NCI-H2227 treated with DMSO at 0.1 percent for 48 hours (cell line): ENCODE data around the gene AMOTL1.
"Not testable (repeated sequence)": the region's sequence is repeated elsewhere in the genome, so short reads cannot be mapped to it uniquely, and the experiment has no call there.

Experiments
- DNase-seq: peaks from one replicate; lab custom pipeline; 2025; lab: John Stamatoyannopoulos, UW

The AMOTL1 gene

GRCh38 chr11:94794287-94795168 is 26.4 kb downstream of the AMOTL1 start:
- no peak for DNase-seq

DNA sequence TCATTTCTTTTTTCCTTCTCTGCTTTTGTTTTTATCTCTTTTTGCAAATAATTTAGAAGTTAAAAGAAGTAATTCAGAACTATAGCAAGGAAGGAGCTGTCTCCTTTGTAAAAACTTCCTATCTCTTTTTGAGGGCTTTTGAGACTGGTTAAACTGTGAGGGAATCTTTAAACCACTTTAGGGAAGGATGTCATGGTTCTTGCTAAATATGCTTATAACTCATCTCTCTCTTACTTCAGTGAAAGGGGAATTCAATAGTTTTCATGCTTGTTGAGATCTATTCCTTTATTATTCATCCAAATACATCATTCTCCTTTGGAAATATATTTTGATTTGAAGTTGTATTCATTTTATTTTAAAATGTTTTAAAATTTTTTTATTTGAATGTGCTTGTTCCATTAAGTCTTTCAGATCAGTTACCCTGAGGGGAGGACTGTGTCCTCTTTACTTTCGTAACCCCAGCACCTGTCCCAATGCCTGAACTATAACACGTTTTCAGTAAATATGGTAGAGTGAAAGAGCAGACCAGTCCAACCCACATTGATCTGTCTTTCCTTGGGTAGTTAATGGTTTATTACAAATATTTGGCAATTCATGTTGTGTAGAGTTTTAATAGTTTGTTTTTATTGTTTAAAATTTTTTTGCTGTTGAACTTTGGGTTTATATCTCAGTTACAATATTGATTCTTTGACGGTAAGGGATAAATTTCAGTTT is 27.5 kb downstream of the AMOTL1 start:
- DNase-seq = no peak

GRCh38 chr11:94796190-94796580 is 28.0 kb downstream of the AMOTL1 start:
- no peak for DNase-seq

- no peak for DNase-seq
These were observed 28.7 kb downstream of the AMOTL1 start for GRCh38 chr11:94796863-94797262.

GRCh38 chr11:94799726-94800125 is 31.6 kb downstream of the AMOTL1 start:
- DNase-seq = no peak

- DNase-seq = peak; percentile 24
These were observed 32.3 kb downstream of the AMOTL1 start for GRCh38 chr11:94800414-94800813.

- DNase-seq = no peak
These were observed 33.8 kb downstream of the AMOTL1 start for GRCh38 chr11:94801866-94802460.

DNA sequence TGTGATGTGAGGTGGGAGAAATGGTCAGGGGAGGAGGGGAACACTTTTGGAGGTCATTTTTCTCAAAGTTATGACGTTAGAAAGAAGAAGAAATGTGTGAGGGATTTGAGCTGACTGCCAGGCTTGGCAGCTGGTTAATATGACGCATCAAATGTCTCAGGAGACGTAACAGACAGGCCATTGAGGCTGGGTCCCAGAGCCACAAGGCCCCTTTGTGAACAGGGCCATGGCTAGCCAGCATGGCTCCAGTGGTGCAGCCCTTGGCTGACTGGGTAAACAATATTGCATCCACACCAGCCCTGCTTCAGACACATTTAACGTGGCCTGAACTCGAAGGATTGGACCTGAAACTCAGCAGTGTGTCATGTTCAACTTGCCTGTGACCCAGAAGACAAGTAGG is 34.3 kb downstream of the AMOTL1 start:
- DNase-seq = no peak

DNA sequence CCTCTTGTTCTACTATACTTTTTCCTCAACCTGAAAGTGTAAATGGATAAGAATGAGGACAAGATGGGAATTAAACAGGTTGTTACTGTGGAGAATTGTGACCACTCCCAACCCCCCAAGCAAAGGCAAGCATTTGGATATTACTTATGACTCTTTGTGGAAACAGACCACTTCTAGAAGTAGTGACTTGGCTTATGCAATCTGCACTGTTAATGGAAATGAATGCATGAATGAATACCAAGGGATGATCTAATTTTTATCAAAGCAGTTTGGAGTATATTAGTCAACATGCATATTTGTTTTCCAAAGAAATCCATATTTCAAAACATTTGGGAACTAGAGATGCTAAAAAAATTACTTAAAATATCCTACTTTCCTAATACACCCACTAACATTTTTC is 35.3 kb downstream of the AMOTL1 start:
- DNase-seq = no peak

DNA sequence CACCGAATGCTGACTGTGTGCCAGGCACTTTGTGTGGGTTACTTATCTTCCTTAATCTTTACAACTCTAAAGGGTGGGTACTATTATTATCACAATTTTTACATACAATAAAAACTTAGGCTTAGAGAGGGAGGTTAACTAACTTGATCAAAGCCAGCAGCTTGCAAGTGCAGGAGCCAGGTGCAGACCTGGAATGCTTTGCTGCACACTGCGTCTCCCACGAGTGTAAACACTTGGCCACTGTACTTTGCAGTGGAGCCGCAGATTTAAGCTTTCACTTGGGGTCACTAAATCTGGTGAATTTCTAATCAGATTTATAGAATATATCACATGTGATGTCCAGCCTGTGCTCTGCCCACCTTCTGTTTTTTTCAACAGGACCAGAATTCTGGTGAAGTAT is 36.7 kb downstream of the AMOTL1 start:
- no peak for DNase-seq

- no peak for DNase-seq
These were observed 37.9 kb downstream of the AMOTL1 start for GRCh38 chr11:94806014-94806413.

DNA sequence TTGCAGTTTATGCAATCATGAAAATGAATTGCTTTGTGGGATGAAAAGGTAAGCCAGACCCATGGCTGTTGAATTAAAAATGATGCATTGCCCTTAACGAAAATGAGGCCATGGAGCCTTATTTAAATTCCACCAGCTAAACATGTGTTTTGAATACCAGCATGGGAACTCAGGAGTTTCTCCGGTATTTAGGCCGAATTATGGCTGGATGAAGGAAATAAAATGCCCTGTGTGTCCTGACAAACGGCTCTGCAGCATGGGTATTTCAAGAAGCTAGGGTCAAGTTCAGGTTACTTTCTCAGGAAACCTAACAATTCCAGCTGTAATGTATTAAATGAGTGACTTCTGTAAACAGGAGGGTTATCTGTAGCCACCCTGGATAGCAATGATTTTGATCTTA is 38.3 kb downstream of the AMOTL1 start:
- no peak for DNase-seq

DNA sequence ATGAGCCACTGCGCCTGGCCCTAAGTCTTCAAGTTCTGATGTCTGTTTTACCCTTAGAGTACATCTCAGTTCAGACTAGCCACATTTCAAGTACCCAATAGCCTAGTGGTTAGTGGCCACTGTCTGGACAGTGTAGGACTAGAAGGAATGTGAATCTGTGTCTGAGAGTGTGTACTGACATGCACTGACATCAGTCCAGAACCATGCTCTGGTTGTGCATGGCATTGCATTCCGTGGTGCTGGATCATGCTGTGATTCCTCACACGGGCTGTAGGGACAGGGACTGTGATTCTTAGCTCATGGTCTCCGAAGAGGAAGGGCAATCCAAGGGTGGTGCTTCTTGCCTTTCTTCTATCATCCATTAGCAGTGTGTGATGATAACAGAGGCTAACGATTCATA is 41.1 kb downstream of the AMOTL1 start:
- no peak for DNase-seq

DNA sequence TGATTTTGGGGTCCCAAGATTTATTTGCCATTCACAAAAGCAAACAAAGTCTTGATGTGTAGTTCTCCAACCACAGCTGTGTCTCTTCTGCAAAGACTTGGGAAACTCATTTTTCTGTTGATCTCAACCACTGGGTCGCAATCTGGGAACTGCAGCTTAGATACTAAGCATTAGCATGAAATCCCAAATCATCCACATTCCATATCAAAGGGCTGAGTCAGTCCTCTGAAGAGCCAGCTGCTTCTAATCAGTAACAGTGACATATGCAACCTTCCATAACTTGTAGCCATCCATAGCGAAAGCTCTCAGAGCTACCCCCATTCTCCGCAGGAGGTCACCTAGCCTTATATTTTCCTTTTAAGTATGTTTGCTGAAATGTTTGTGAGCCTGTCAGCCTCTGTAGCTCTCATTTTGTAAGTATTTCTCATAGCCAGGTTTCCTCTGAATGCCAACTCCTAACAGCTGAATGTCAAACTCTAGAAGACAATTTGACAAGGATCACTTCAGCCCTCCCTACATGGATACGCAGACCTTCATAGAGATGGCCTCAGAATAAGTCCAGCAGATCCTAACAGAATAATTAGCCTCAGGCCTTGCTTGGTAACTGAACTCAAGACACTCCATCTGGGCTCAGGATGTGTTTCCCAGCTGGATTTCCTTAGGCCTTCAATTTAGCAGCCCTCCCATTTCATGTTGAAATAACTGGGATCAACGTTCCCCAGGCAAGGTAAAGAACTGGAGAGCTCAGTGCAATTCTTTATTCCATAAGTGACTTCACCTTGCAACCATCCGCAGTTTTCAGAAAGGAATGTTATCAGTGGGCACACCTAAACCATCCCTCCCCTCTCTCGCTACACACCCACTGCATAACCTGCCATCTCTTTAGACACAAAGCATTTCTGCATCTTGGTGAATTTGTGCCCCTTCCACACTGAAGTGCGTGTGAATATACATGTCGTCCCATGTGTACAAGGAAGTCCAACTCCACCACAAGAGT is 44.9 kb downstream of the AMOTL1 start:
- DNase-seq = not testable (repeated sequence)

- no peak for DNase-seq
These were observed 46.3 kb downstream of the AMOTL1 start for GRCh38 chr11:94814272-94814976.

- no peak for DNase-seq
These were observed 47.7 kb downstream of the AMOTL1 start for GRCh38 chr11:94815705-94816344.

DNA sequence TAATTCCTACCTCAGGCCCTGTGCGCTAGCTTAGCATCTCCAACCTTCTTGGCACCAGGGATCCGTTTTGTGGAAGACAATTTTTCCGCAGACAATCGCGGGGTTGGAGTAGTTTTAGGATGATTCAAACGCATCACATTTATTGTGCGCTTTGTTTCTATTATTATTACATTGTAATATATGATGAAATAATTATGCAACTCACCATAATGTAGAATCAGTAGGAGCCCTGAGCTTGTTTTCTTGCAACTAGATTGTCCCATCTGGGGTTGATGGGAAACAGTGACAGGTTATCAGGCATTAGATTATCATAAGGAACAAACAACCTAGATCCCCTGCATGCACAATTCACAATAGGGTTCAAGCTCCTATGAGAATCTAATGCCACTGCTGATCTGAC is 52.3 kb downstream of the AMOTL1 start:
- DNase-seq = no peak

- DNase-seq = no peak
These were observed 53.3 kb downstream of the AMOTL1 start for GRCh38 chr11:94821439-94821838.

GRCh38 chr11:94822080-94822479 is 53.9 kb downstream of the AMOTL1 start:
- no peak for DNase-seq

- no peak for DNase-seq
These were observed 55.1 kb downstream of the AMOTL1 start for GRCh38 chr11:94823102-94823732.
